HG02588 (cell line): ENCODE data around the gene SIGLECL1.
"Not testable (repeated sequence)": the region's sequence is repeated elsewhere in the genome, so short reads cannot be mapped to it uniquely, and the experiment has no call there.

ENCODE experiments used
- ATAC-seq: cut with Tn5 transposase; IDR thresholded peaks from one replicate; pipeline ENCODE4 v1.9.1; 2021; ENCODE audit warnings: mild to moderate bottlenecking, moderate library complexity; ENCODE audit not compliant: unreplicated experiment

SIGLECL1 gene

GRCh38 chr19:51250786-51251467 is at the start of gene SIGLECL1:
SIGLECL1 (plus strand) TSS chr19:51251080; CDS start chr19:51264073, 12,993 bp downstream.
- no peak for ATAC-seq

GRCh38 chr19:51201712-51202111 is 49.2 kb upstream of the SIGLECL1 start:
- no peak for ATAC-seq

GRCh38 chr19:51203916-51204315 is 47.0 kb upstream of the SIGLECL1 start:
- no peak for ATAC-seq

GRCh38 chr19:51204321-51204720 is 46.6 kb upstream of the SIGLECL1 start:
- ATAC-seq = no peak

GRCh38 chr19:51207747-51208146 is 43.1 kb upstream of the SIGLECL1 start:
- no peak for ATAC-seq

GRCh38 chr19:51210191-51210784 is 40.6 kb upstream of the SIGLECL1 start:
- no peak for ATAC-seq

GRCh38 chr19:51210874-51211361 is 40.0 kb upstream of the SIGLECL1 start:
- ATAC-seq = not testable (repeated sequence)

GRCh38 chr19:51211833-51212232 is 39.0 kb upstream of the SIGLECL1 start:
- ATAC-seq = no peak

GRCh38 chr19:51219307-51219706 is 31.6 kb upstream of the SIGLECL1 start:
- no peak for ATAC-seq

GRCh38 chr19:51219971-51220370 is 30.9 kb upstream of the SIGLECL1 start:
- ATAC-seq = no peak

- ATAC-seq = no peak
Observed at GRCh38 chr19:51220996-51221395, 29.9 kb upstream of the SIGLECL1 start.

- no peak for ATAC-seq
Observed at GRCh38 chr19:51224163-51224641, 26.7 kb upstream of the SIGLECL1 start.

- ATAC-seq = not testable (repeated sequence)
Observed at GRCh38 chr19:51224898-51225393, 25.9 kb upstream of the SIGLECL1 start, which contains the start of gene CD33. CD33 (plus strand) TSS chr19:51225080; CDS start chr19:51225119, 39 bp downstream.

GRCh38 chr19:51226067-51226466 is 24.8 kb upstream of the SIGLECL1 start:
- no peak for ATAC-seq

GRCh38 chr19:51227326-51227725 is 23.6 kb upstream of the SIGLECL1 start:
- ATAC-seq = no peak

GRCh38 chr19:51227966-51228365 is 22.9 kb upstream of the SIGLECL1 start:
- no peak for ATAC-seq

- ATAC-seq = no peak
Observed at GRCh38 chr19:51240866-51241265, 10.0 kb upstream of the SIGLECL1 start.

- no peak for ATAC-seq
Observed at GRCh38 chr19:51242881-51243630, 7.8 kb upstream of the SIGLECL1 start.

- ATAC-seq = no peak
Observed at GRCh38 chr19:51246164-51246552, 4.7 kb upstream of the SIGLECL1 start.

- ATAC-seq = no peak
Observed at GRCh38 chr19:51247972-51248590, 2.8 kb upstream of the SIGLECL1 start.

- ATAC-seq = no peak
Observed at GRCh38 chr19:51251468-51251820, 564 bp downstream of the SIGLECL1 start.
